AG08395 (cell line): Measurements from ENCODE around the gene PRICKLE3.
"Not testable (repeated sequence)": the region's sequence is repeated elsewhere in the genome, so short reads cannot be mapped to it uniquely, and the experiment has no call there.

Experiments used
- DNase-seq: peaks from one replicate; pipeline ENCODE4 v3.0.0; 2012; ENCODE audit warnings: mixed read lengths, low spot score

Gene PRICKLE3

GRCh38 chrX:49183701-49184281, 2.4 kb downstream of the PRICKLE3 start:
- DNase-seq, result no peak

- no peak for DNase-seq
Observed at GRCh38 chrX:49179358-49179757, 6.8 kb downstream of the PRICKLE3 start.

GRCh38 chrX:49178537-49178936, 7.6 kb downstream of the PRICKLE3 start:
- DNase-seq, result no peak

- no peak for DNase-seq
Observed at GRCh38 chrX:49177873-49178480, 8.2 kb downstream of the PRICKLE3 start.

GRCh38 chrX:49177338-49177833, 8.8 kb downstream of the PRICKLE3 start:
- DNase-seq, result no peak

GRCh38 chrX:49176421-49177326, 9.5 kb downstream of the PRICKLE3 start:
- no peak for DNase-seq

GRCh38 chrX:49175435-49176274, 10.5 kb downstream of the PRICKLE3 start:
- DNase-seq, result no peak

- DNase-seq, result no peak
Observed at GRCh38 chrX:49174723-49175122, 11.4 kb downstream of the PRICKLE3 start.

GRCh38 chrX:49173544-49173943, 12.6 kb downstream of the PRICKLE3 start:
- not testable (repeated sequence) for DNase-seq

GRCh38 chrX:49172280-49172780, 13.8 kb downstream of the PRICKLE3 start:
- peak; percentile 48 for DNase-seq

- peak; percentile 32 for DNase-seq
Observed at GRCh38 chrX:49171752-49172279, 14.4 kb downstream of the PRICKLE3 start, which contains the start of gene PLP2. TSS of gene PLP2 (plus strand) at chrX:49171898. CDS start at chrX:49172001, 103 bp downstream.

- no peak for DNase-seq
Observed at GRCh38 chrX:49167740-49168108, 18.4 kb downstream of the PRICKLE3 start.

GRCh38 chrX:49166914-49167739, 19.0 kb downstream of the PRICKLE3 start:
- peak; percentile 61 for DNase-seq

- no peak for DNase-seq
Observed at GRCh38 chrX:49165901-49166881, 20.0 kb downstream of the PRICKLE3 start.

GRCh38 chrX:49164589-49165360, 21.4 kb downstream of the PRICKLE3 start:
- DNase-seq, result no peak

- peak; percentile 74 for DNase-seq
Observed at GRCh38 chrX:49163555-49164419, 22.4 kb downstream of the PRICKLE3 start.

- no peak for DNase-seq
Observed at GRCh38 chrX:49162620-49163019, 23.6 kb downstream of the PRICKLE3 start, which contains the start of gene MAGIX. TSS of gene MAGIX (plus strand) at chrX:49162758. CDS start at chrX:49162890, 132 bp downstream.
